IMR-90 (cell line): Measurements from ENCODE around the gene GATA5. TPM values are rescaled to one million over a fixed set of nuclear protein-coding genes. Genes with fewer than 3 reads are reported as not detected.

ENCODE experiments used
- ATAC-seq: fragments of 200-7000 bp; cut with Tn5 transposase; 2 replicates; pipeline ENCODE4 v1.9.1; 2020; ENCODE audit warnings: low read depth, mild to moderate bottlenecking, moderate library complexity
- BruUV-seq: library from RNA; stranded (reverse); fragments of 400-500 nt; replicated peaks from 2 replicates; lab custom pipeline; 2021; lab: Mats Ljungman, UMichigan
- CTCF ChIA-PET: fragments of 300-600 bp; formaldehyde crosslinking; extraction: SDS; loops from one replicate; lab custom pipeline; 2021; ENCODE audit warnings: antibody characterized with exemption; lab: Yijun Ruan, JAX
- POLR2A ChIA-PET: fragments of 300-600 bp; sonication (Branson Sonifier 250); formaldehyde crosslinking; loops from one replicate; lab custom pipeline; 2022; ENCODE audit warnings: antibody characterized with exemption; ENCODE audit not compliant: unreplicated experiment; lab: Charles Lee
- DNase-seq: peaks from one replicate; pipeline ENCODE4 v3.0.0; 2013
- H2AFZ ChIP-seq: replicated peaks from 2 replicates; pipeline ENCODE3; 2013; ENCODE audit warnings: low read length, mild to moderate bottlenecking; ENCODE audit not compliant: poor library complexity
- H2AK5ac ChIP-seq: 2 replicates; pipeline ENCODE4 v1.6.1; 2013; ENCODE audit warnings: low read depth, low read length, inconsistent platforms
- H2AK9ac ChIP-seq: replicated peaks from 2 replicates; pipeline ENCODE3; 2013; ENCODE audit warnings: mild to moderate bottlenecking, low read depth, low read length, moderate library complexity; ENCODE audit not compliant: poor library complexity
- H2BK120ac ChIP-seq: 2 replicates; pipeline ENCODE4 v1.6.1; 2013; ENCODE audit warnings: low read depth, low read length, inconsistent platforms
- H2BK15ac ChIP-seq: 3 replicates; pipeline ENCODE4 v1.6.1; 2013; ENCODE audit warnings: low read depth, low read length, inconsistent platforms
- H2BK20ac ChIP-seq: 2 replicates; pipeline ENCODE4 v1.6.1; 2013; ENCODE audit warnings: low read depth, mild to moderate bottlenecking, inconsistent platforms, low read length, moderate library complexity
- H2BK5ac ChIP-seq: 2 replicates; pipeline ENCODE4 v1.6.1; 2013; ENCODE audit warnings: mild to moderate bottlenecking, low read depth, low read length, inconsistent platforms; ENCODE audit not compliant: poor library complexity, severe bottlenecking
- H3K14ac ChIP-seq: replicated peaks from 2 replicates; pipeline ENCODE4 v1.6.1; 2013; ENCODE audit warnings: low read depth, low read length, inconsistent platforms
- H3K18ac ChIP-seq: 2 replicates; pipeline ENCODE4 v1.6.1; 2013; ENCODE audit warnings: low read depth, low read length, control low read depth
- H3K23ac ChIP-seq: 2 replicates; pipeline ENCODE4 v1.6.1; 2013; ENCODE audit warnings: low read depth, low read length, inconsistent platforms
- H3K27ac ChIP-seq: 2 replicates; pipeline ENCODE4 v1.5.1; 2013; ENCODE audit warnings: mild to moderate bottlenecking, control low read depth, low read length; ENCODE audit not compliant: insufficient read depth
- H3K27me3 ChIP-seq: 2 replicates; pipeline ENCODE4 v1.6.1; 2013; ENCODE audit warnings: low read length; ENCODE audit not compliant: control insufficient read depth, insufficient read depth
- H3K36me3 ChIP-seq: 2 replicates; pipeline ENCODE4 v1.6.1; 2013; ENCODE audit warnings: low read length, mixed read lengths; ENCODE audit not compliant: control insufficient read depth, insufficient read depth
- H3K4ac ChIP-seq: 2 replicates; pipeline ENCODE4 v1.6.1; 2013; ENCODE audit warnings: low read depth, low read length, inconsistent platforms
- H3K4me1 ChIP-seq: 2 replicates; pipeline ENCODE4 v1.6.1; 2013; ENCODE audit warnings: low read length, mixed read lengths; ENCODE audit not compliant: control insufficient read depth, insufficient read depth
- H3K4me2 ChIP-seq: 2 replicates; pipeline ENCODE4 v1.6.1; 2013; ENCODE audit warnings: low read depth, mild to moderate bottlenecking, control low read depth, low read length, moderate library complexity
- H3K4me3 ChIP-seq: 2 replicates; pipeline ENCODE4 v1.5.1; 2013; ENCODE audit warnings: low read depth, mild to moderate bottlenecking, control low read depth, low read length, moderate library complexity; ENCODE audit not compliant: insufficient read depth
- H3K56ac ChIP-seq: 2 replicates; pipeline ENCODE4 v1.6.1; 2013; ENCODE audit warnings: low read length, inconsistent platforms; ENCODE audit not compliant: insufficient read depth; ENCODE audit errors: extremely low read depth
- H3K79me1 ChIP-seq, 2 experiments: 2 replicates each; pipeline ENCODE4 v1.6.1; 2013; ENCODE audit warnings: low read length in 2 of 2, inconsistent platforms in 1 of 2, low read depth in 1 of 2
- H3K9ac ChIP-seq: 2 replicates; pipeline ENCODE4 v1.6.1; 2013; ENCODE audit warnings: low read depth, low read length, control low read depth
- H3K9me1 ChIP-seq: 2 replicates; pipeline ENCODE4 v1.6.1; 2013; ENCODE audit warnings: low read length, inconsistent platforms; ENCODE audit not compliant: insufficient read depth
- H3K9me3 ChIP-seq: 2 replicates; pipeline ENCODE4 v1.6.1; 2013; ENCODE audit warnings: low read length; ENCODE audit not compliant: control insufficient read depth, insufficient read depth
- H4K20me1 ChIP-seq: 2 replicates; pipeline ENCODE4 v1.6.1; 2013; ENCODE audit warnings: low read length, inconsistent platforms; ENCODE audit not compliant: insufficient read depth
- H4K5ac ChIP-seq: 2 replicates; pipeline ENCODE4 v1.6.1; 2013; ENCODE audit warnings: mild to moderate bottlenecking, low read depth, low read length, control low read depth
- H4K8ac ChIP-seq, 2 experiments: 2 replicates each; pipeline ENCODE4 v1.6.1; 2013; ENCODE audit warnings: low read depth in 2 of 2, low read length in 2 of 2, control low read depth in 1 of 2, inconsistent platforms in 1 of 2
- H4K91ac ChIP-seq: 2 replicates; pipeline ENCODE4 v1.6.1; 2013; ENCODE audit warnings: low read depth, low read length, inconsistent platforms; ENCODE audit not compliant: insufficient read depth
- BHLHE40 ChIP-seq: fragments of 150-350 bp; IDR thresholded peaks from 2 replicates; pipeline ENCODE4 v1.6.1; 2016; ENCODE audit warnings: mild to moderate bottlenecking, low read depth, low read length
- CEBPB ChIP-seq: IDR thresholded peaks from 2 replicates; pipeline ENCODE4 v1.6.1; 2012; ENCODE audit warnings: low read depth, low read length, improper control_type of control experiment
- CHD1 ChIP-seq: IDR thresholded peaks from 2 replicates; pipeline ENCODE4 v1.6.1; 2012; ENCODE audit warnings: low read depth, low read length, improper control_type of control experiment
- FOS ChIP-seq: fragments of 150-350 bp; IDR thresholded peaks from 2 replicates; pipeline ENCODE4 v1.6.1; 2016; ENCODE audit warnings: low read depth, low read length
- MAFK ChIP-seq: IDR thresholded peaks from 2 replicates; pipeline ENCODE4 v1.6.1; 2012; ENCODE audit warnings: low read depth, low read length, improper control_type of control experiment
- MAZ ChIP-seq: IDR thresholded peaks from 2 replicates; pipeline ENCODE4 v1.6.1; 2012; ENCODE audit warnings: low read depth, mild to moderate bottlenecking, low read length, improper control_type of control experiment, moderate library complexity, borderline replicate concordance
- MXI1 ChIP-seq: IDR thresholded peaks from 2 replicates; pipeline ENCODE4 v1.6.1; 2012; ENCODE audit warnings: low read depth, mild to moderate bottlenecking, low read length, moderate library complexity, borderline replicate concordance
- NFE2L2 ChIP-seq: fragments of 150-350 bp; IDR thresholded peaks from 2 replicates; pipeline ENCODE4 v1.6.1; 2016; ENCODE audit warnings: low read depth, mild to moderate bottlenecking, low read length
- POLR2A ChIP-seq: IDR thresholded peaks from 2 replicates; pipeline ENCODE4 v1.6.1; 2012; ENCODE audit warnings: mild to moderate bottlenecking, low read depth, low read length
- RAD21 ChIP-seq: IDR thresholded peaks from 2 replicates; pipeline ENCODE4 v1.6.1; 2012; ENCODE audit warnings: low read length, improper control_type of control experiment
- RCOR1 ChIP-seq: IDR thresholded peaks from 2 replicates; pipeline ENCODE4 v1.6.1; 2012; ENCODE audit warnings: mild to moderate bottlenecking, low read length, improper control_type of control experiment; ENCODE audit not compliant: insufficient replicate concordance
- RFX5 ChIP-seq: IDR thresholded peaks from 2 replicates; pipeline ENCODE4 v1.8.0; 2012; ENCODE audit warnings: low read depth, mild to moderate bottlenecking, low read length, moderate library complexity
- SMC3 ChIP-seq: fragments of 150-350 bp; IDR thresholded peaks from 2 replicates; pipeline ENCODE4 v1.6.1; 2016; ENCODE audit warnings: low read depth, mild to moderate bottlenecking, antibody characterized with exemption, low read length, moderate library complexity
- WGBS, 2 experiments: methylation state at CpG; one replicate each; pipeline versions ENCODE4 v1.1.5 to v1.1.7; 2013; ENCODE audit warnings: missing lambda C conversion rate in 2 of 2; ENCODE audit not compliant: insufficient read length in 1 of 2; ENCODE audit errors: extremely low coverage in 2 of 2; 5-methylcytosine and 5-hydroxymethylcytosine counted together
- dilution Hi-C: fragments of 300-500 bp; cut with HindIII; formaldehyde crosslinking; loops from one replicate; pipeline ENCODE4 v1.14.3; 2018; ENCODE audit warnings: low sequenced_read_pairs; ENCODE audit not compliant: unreplicated experiment
- in situ Hi-C: fragments of 300-500 bp; cut with MboI; formaldehyde crosslinking; loops from 3 replicates; pipeline ENCODE4 v1.14.3; 2019; ENCODE audit warnings: low sequenced_read_pairs, inconsistent platforms, mixed read lengths
- intact Hi-C: fragments of 100-400 bp; cut with micrococcal nuclease; formaldehyde crosslinking; loops from 2 replicates; pipeline ENCODE4 v1.10.0; 2022
- polyA plus RNA-seq, 3 experiments: library from polyadenylated mRNA; depleted of rRNA; stranded (reverse); fragments of >200 nt; gene quantifications; 2 replicates each; pipeline ENCODE4 v1.2.3, GENCODE V29; 2012; ENCODE audit warnings: low replicate concordance in 1 of 3
- total RNA-seq: library from RNA; depleted of rRNA; stranded (reverse); fragments of >200 nt; gene quantifications from 2 replicates; pipeline ENCODE4 v1.2.3, GENCODE V29; 2012
- TF ChIP-seq, protein P1 (sequence below): fragments of 150-350 bp; IDR thresholded peaks from 2 replicates; pipeline ENCODE4 v1.6.1; 2016; ENCODE audit warnings: low read depth, mild to moderate bottlenecking, low read length, moderate library complexity, borderline replicate concordance
- TF ChIP-seq, protein P2 (sequence below): conservative IDR thresholded peaks from 2 replicates; pipeline ENCODE4 v1.5.1; 2012; ENCODE audit warnings: mild to moderate bottlenecking, low read depth, low read length, improper control_type of control experiment
- TF ChIP-seq, protein P3 (sequence below): fragments of 150-350 bp; IDR thresholded peaks from 2 replicates; pipeline ENCODE4 v1.6.1; 2017; ENCODE audit warnings: mild to moderate bottlenecking, antibody characterized with exemption, low read length, low read depth

Gene GATA5
- total and polyA plus RNA-seq, 2 of the 4 experiments (the other 2 are of a cell fraction) = not detected

DNA sequence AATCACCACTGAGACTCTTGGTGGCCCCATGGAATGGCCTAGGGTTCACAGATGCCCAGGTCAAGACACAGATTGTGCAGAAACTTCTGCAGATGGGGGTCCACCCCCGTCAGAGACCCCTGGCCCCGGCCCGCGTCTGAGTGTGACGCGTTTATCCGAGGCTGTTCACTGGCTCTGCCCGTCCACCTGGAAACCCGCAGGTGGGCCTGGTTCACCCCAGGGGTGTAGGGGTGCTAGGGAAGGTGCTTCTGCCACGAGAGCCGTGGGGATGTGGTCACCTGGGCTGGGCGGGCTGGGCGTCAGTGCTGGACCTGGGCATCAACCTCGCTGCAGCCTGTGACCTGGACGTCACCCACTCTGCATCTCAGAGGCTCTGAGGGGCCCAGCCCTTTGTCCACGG, 39.5 kb upstream of the GATA5 start:
- intact Hi-C loops = no loop called here
- no peaks in the 10 kb centered on the region for H3K79me1 ChIP-seq
- H3K4me1 ChIP-seq = no peaks in the 10 kb centered on the region
- H3K9me3 ChIP-seq = no peaks in the 10 kb centered on the region
- H3K36me3 ChIP-seq = no peaks in the 10 kb centered on the region
- no peak overlapping the region for H3K56ac ChIP-seq
- H3K27me3 ChIP-seq = peaks cover 48% of the 10 kb centered on the region
- H3K14ac ChIP-seq = no peak overlapping the region
- DNase-seq (no peak), ATAC-seq (no peak)
- no peak overlapping the region for H2BK20ac ChIP-seq
- no peak for TF ChIP-seq MXI1
- TF ChIP-seq, protein P1, sequence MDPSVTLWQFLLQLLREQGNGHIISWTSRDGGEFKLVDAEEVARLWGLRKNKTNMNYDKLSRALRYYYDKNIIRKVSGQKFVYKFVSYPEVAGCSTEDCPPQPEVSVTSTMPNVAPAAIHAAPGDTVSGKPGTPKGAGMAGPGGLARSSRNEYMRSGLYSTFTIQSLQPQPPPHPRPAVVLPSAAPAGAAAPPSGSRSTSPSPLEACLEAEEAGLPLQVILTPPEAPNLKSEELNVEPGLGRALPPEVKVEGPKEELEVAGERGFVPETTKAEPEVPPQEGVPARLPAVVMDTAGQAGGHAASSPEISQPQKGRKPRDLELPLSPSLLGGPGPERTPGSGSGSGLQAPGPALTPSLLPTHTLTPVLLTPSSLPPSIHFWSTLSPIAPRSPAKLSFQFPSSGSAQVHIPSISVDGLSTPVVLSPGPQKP = no peak
- TF ChIP-seq, protein P2, sequence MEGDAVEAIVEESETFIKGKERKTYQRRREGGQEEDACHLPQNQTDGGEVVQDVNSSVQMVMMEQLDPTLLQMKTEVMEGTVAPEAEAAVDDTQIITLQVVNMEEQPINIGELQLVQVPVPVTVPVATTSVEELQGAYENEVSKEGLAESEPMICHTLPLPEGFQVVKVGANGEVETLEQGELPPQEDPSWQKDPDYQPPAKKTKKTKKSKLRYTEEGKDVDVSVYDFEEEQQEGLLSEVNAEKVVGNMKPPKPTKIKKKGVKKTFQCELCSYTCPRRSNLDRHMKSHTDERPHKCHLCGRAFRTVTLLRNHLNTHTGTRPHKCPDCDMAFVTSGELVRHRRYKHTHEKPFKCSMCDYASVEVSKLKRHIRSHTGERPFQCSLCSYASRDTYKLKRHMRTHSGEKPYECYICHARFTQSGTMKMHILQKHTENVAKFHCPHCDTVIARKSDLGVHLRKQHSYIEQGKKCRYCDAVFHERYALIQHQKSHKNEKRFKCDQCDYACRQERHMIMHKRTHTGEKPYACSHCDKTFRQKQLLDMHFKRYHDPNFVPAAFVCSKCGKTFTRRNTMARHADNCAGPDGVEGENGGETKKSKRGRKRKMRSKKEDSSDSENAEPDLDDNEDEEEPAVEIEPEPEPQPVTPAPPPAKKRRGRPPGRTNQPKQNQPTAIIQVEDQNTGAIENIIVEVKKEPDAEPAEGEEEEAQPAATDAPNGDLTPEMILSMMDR = no peak
- TF ChIP-seq, protein P3, sequence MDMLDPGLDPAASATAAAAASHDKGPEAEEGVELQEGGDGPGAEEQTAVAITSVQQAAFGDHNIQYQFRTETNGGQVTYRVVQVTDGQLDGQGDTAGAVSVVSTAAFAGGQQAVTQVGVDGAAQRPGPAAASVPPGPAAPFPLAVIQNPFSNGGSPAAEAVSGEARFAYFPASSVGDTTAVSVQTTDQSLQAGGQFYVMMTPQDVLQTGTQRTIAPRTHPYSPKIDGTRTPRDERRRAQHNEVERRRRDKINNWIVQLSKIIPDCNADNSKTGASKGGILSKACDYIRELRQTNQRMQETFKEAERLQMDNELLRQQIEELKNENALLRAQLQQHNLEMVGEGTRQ = no peak
- TF ChIP-seq BHLHE40 = no peak
- no peak for TF ChIP-seq NFE2L2
- no peak for TF ChIP-seq RAD21
- no peak for TF ChIP-seq MAFK
- TF ChIP-seq SMC3 = no peak
- TF ChIP-seq MAZ = no peak
- no peak for TF ChIP-seq CEBPB
- no peak for TF ChIP-seq RFX5
- TF ChIP-seq FOS = no peak
- no peak for TF ChIP-seq POLR2A
- no peak for TF ChIP-seq CHD1
- no peak for TF ChIP-seq RCOR1
- H2AK5ac ChIP-seq = no peak overlapping the region
- H3K4ac ChIP-seq = no peak overlapping the region
- no peak overlapping the region for H4K91ac ChIP-seq
- no peak overlapping the region for H4K5ac ChIP-seq
- H3K27ac ChIP-seq = no peak overlapping the region
- H4K8ac ChIP-seq = no peak overlapping the region
- BruUV-seq = no TSS peak
- no peak overlapping the region for H2AK9ac ChIP-seq
- no peak overlapping the region for H2BK15ac ChIP-seq
- no peak overlapping the region for H2BK120ac ChIP-seq
- H4K20me1 ChIP-seq = no peaks in the 10 kb centered on the region
- dilution Hi-C loops = no loop called here
- H3K4me3 ChIP-seq = no peak overlapping the region
- no CpG with 5 or more reads among the region's 16 CpGs for WGBS, 2 experiments
- in situ Hi-C loops = no loop called here
- no peak overlapping the region for H3K18ac ChIP-seq
- ChIA-PET CTCF (no interaction called here), POLR2A (no interaction called here)
- H3K9me1 ChIP-seq = no peaks in the 10 kb centered on the region
- H2AFZ ChIP-seq = no peak overlapping the region
- no peak overlapping the region for H3K9ac ChIP-seq
- no peak overlapping the region for H3K4me2 ChIP-seq
- H3K23ac ChIP-seq = no peak overlapping the region
- H2BK5ac ChIP-seq = no peak overlapping the region
